ENCODE measurements around the gene ANKUB1.
A peak's percentile ranks its signal among the peaks of the same experiment; 100 is the strongest.
"Not testable (repeated sequence)": the region's sequence is repeated elsewhere in the genome, so short reads cannot be mapped to it uniquely, and the experiment has no call there.

The ANKUB1 gene

GRCh38 chr3:149792452-149793270, at the start of gene ANKUB1:
TSS of gene ANKUB1 (minus strand) at chr3:149792554. CDS start at chr3:149792366, 188 bp downstream.
- peak; percentile 19 for DNase-seq (ENCODE audit: low spot score)

- no peak for DNase-seq (ENCODE audit: low spot score)
These were observed 47.5 kb upstream of the ANKUB1 start for GRCh38 chr3:149839896-149840295.

- not testable (repeated sequence) for DNase-seq (ENCODE audit: low spot score)
These were observed 47.1 kb upstream of the ANKUB1 start for GRCh38 chr3:149839469-149839868.

- DNase-seq (ENCODE audit: low spot score), result not testable (repeated sequence)
These were observed 46.1 kb upstream of the ANKUB1 start for GRCh38 chr3:149838491-149838890.

- no peak for DNase-seq (ENCODE audit: low spot score)
These were observed 40.9 kb upstream of the ANKUB1 start for GRCh38 chr3:149833241-149833640.

GRCh38 chr3:149832086-149832485, 39.7 kb upstream of the ANKUB1 start:
- DNase-seq (ENCODE audit: low spot score), result no peak

- no peak for DNase-seq (ENCODE audit: low spot score)
These were observed 39.0 kb upstream of the ANKUB1 start for GRCh38 chr3:149831321-149831720.

GRCh38 chr3:149830902-149831301, 38.5 kb upstream of the ANKUB1 start:
- no peak for DNase-seq (ENCODE audit: low spot score)

- DNase-seq (ENCODE audit: low spot score), result not testable (repeated sequence)
These were observed 37.3 kb upstream of the ANKUB1 start for GRCh38 chr3:149829631-149830030.

GRCh38 chr3:149828390-149828789, 36.0 kb upstream of the ANKUB1 start:
- DNase-seq (ENCODE audit: low spot score), result peak; percentile 30

GRCh38 chr3:149826636-149827035, 34.3 kb upstream of the ANKUB1 start:
- DNase-seq (ENCODE audit: low spot score), result no peak

GRCh38 chr3:149820183-149820582, 27.8 kb upstream of the ANKUB1 start:
- no peak for DNase-seq (ENCODE audit: low spot score)

GRCh38 chr3:149819432-149819831, 27.1 kb upstream of the ANKUB1 start:
- no peak for DNase-seq (ENCODE audit: low spot score)

GRCh38 chr3:149816986-149817385, 24.6 kb upstream of the ANKUB1 start:
- peak; percentile 41 for DNase-seq (ENCODE audit: low spot score)

GRCh38 chr3:149816311-149816710, 24.0 kb upstream of the ANKUB1 start:
- no peak for DNase-seq (ENCODE audit: low spot score)

GRCh38 chr3:149815728-149816127, 23.4 kb upstream of the ANKUB1 start:
- no peak for DNase-seq (ENCODE audit: low spot score)

- no peak for DNase-seq (ENCODE audit: low spot score)
These were observed 23.0 kb upstream of the ANKUB1 start for GRCh38 chr3:149815321-149815720.

GRCh38 chr3:149813367-149814281, 21.3 kb upstream of the ANKUB1 start:
- DNase-seq (ENCODE audit: low spot score), result peak; percentile 62

- DNase-seq (ENCODE audit: low spot score), result peak; percentile 99
These were observed 20.4 kb upstream of the ANKUB1 start, which contains the start of gene RNF13 for GRCh38 chr3:149812606-149813366. TSS of gene RNF13 (plus strand) at chr3:149813215. CDS start at chr3:149846027, 32,812 bp downstream.

- no peak for DNase-seq (ENCODE audit: low spot score)
These were observed 19.8 kb upstream of the ANKUB1 start for GRCh38 chr3:149812165-149812605.

- DNase-seq (ENCODE audit: low spot score), result no peak
These were observed 18.5 kb upstream of the ANKUB1 start for GRCh38 chr3:149810846-149811245.

- no peak for DNase-seq (ENCODE audit: low spot score)
These were observed 17.3 kb upstream of the ANKUB1 start for GRCh38 chr3:149809699-149810098.

Measured in Ammon's horn (tissue), 1 donor.